Adrenal gland (tissue), 12 donors: ENCODE data around the gene ARIH2. TPM values are rescaled to one million over a fixed set of nuclear protein-coding genes. Genes with fewer than 3 reads are reported as not detected.

Experiments
- DNase-seq, 7 donors: peaks; one replicate each; pipeline ENCODE4 v3.0.0-alpha.2; 2019 to 2020
- H3K27ac ChIP-seq, 5 donors: fragments of 200-600 bp; sonication (generic) in 4 of 5; 1 replicate in 3 of 5; 2 replicates in 2 of 5; pipeline versions ENCODE4 v1.5.1 to v1.8.0; 2016 to 2020; ENCODE audit warnings: mild to moderate bottlenecking in 1 of 5
- H3K27me3 ChIP-seq: fragments of 200-600 bp; 2 replicates; pipeline ENCODE4 v1.8.0; 2021
- H3K36me3 ChIP-seq, 2 donors: fragments of 200-600 bp; replicated peaks in 1 of 2; 1 replicate in 1 of 2; 2 replicates in 1 of 2; pipeline versions ENCODE4 v1.5.1 to v1.8.0; 2018 to 2022
- H3K4me1 ChIP-seq, 2 donors: fragments of 200-600 bp; replicated peaks in 1 of 2; 1 replicate in 1 of 2; 2 replicates in 1 of 2; pipeline versions ENCODE4 v1.5.1 to v1.8.0; 2018 to 2021
- H3K4me3 ChIP-seq, 4 donors: fragments of 200-600 bp; sonication (generic) in 3 of 4; one replicate each; pipeline ENCODE4 v1.5.1; 2016 to 2018
- H3K9me3 ChIP-seq, 3 donors: fragments of 200-600 bp; sonication (generic) in 1 of 3; replicated peaks in 1 of 3; 1 replicate in 2 of 3; 2 replicates in 1 of 3; pipeline versions ENCODE4 v1.5.1 to v1.8.0; 2016 to 2021
- POLR2A ChIP-seq, 2 donors: fragments of 450-650 bp; IDR thresholded peaks; one replicate each; pipeline ENCODE4 v1.6.1; 2017; ENCODE audit warnings: antibody characterized with exemption in 2 of 2, mild to moderate bottlenecking in 2 of 2, moderate library complexity in 1 of 2
- WGBS, 4 donors: extraction: QIAGEN DNeasy Blood & Tissue Kit in 2 of 4; methylation state at CpG; one replicate each; pipeline versions ENCODE4 v1.1.5 to v1.1.7; 2013 to 2017; 5-methylcytosine and 5-hydroxymethylcytosine counted together
- intact Hi-C, 2 donors: fragments of 100-400 bp; cut with DNase I; formaldehyde crosslinking; loops; one replicate each; pipeline versions ENCODE4 v1.14.1 to v1.15.0; 2022 to 2023
- polyA plus RNA-seq, 3 donors: library from polyadenylated mRNA; stranded (reverse); fragments of 200-250 nt in 2 of 3; fragments of 350-450 nt in 1 of 3; fragmentation: Illumina TruSeq in 1 of 3; extraction: RNeasy Lipid Tissue Mini Kit (QIAGEN cat#74804) in 1 of 3; gene quantifications; one replicate each; pipeline ENCODE4 v1.2.3, GENCODE V29; 2013 to 2014
- total RNA-seq, 9 donors: library from RNA; depleted of rRNA in 4 of 9; stranded (reverse); fragments of >200 nt in 4 of 9; fragments of 120-200 nt in 1 of 9; fragmentation: NEBNext Ultra II Directional in 1 of 9; extraction: Animal tissue kit (Norgen Biotek cat#: 25700) in 1 of 9; gene quantifications; one replicate each; pipeline versions ENCODE4 v1.1.0 to v1.2.4, GENCODE V29; 2013 to 2023
- TF ChIP-seq, protein P1 (sequence below), 6 experiments: fragments of 450-650 bp in 4 of 6; fragments of 200-600 bp in 2 of 6; sonication (generic) in 1 of 6; IDR thresholded peaks; 1 replicate in 5 of 6; 2 replicates in 1 of 6; pipeline versions ENCODE4 v1.5.1 to v1.8.0; 2016 to 2021; ENCODE audit warnings: antibody characterized with exemption in 6 of 6, mild to moderate bottlenecking in 2 of 6, moderate library complexity in 1 of 6
- donor health status: healthy with polysubstance abuse.
- donor health status: Bipolar disorder and iron deficiency.
- donor health status: DM: yes; HTN: yes; CAD: no.
- donor health status: DM: no; HTN: no; CAD: no.
- donor health status: DM: no; HTN: no; CAD: no.
- donor health status: DM: yes; HTN: yes; CAD: no.

The ARIH2 gene
- total and polyA plus RNA-seq, 12 donors: 46.7 to 135 (median 83.1) TPM

DNA sequence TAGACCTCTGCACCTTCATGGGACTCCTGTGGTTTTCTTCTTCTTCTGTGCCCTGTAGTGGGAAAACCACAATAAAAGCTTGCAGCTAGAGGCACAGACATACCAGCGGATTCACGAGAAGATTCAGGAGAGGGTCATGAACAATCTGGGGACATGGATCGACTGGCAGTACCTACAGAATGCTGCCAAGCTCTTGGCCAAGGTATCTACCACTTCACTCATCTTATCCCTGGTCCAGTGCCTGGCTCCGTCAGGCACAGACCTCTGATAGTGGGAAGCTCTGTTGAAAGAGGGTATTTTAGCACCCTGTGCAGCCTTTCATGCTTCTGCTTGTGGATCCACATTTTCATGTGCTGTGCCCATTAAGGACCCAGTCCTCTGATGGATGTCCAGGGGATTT lies 61.7 kb downstream of the ARIH2 start:
- WGBS, 4 donors: 90 to 100% (median 94%) methylated on average over 4 of the region's 4 CpGs
- Histone ChIP-seq H3K9me3 (no peaks in the 10 kb centered on the region), H3K4me1 (no peaks in the 10 kb centered on the region), H3K27ac (no peak overlapping the region), H3K4me3 (no peak overlapping the region), H3K36me3 (peaks cover 0 to 81% of the 10 kb centered on the region in 2 donors), H3K27me3 (no peaks in the 10 kb centered on the region)
- TF ChIP-seq, protein P1, sequence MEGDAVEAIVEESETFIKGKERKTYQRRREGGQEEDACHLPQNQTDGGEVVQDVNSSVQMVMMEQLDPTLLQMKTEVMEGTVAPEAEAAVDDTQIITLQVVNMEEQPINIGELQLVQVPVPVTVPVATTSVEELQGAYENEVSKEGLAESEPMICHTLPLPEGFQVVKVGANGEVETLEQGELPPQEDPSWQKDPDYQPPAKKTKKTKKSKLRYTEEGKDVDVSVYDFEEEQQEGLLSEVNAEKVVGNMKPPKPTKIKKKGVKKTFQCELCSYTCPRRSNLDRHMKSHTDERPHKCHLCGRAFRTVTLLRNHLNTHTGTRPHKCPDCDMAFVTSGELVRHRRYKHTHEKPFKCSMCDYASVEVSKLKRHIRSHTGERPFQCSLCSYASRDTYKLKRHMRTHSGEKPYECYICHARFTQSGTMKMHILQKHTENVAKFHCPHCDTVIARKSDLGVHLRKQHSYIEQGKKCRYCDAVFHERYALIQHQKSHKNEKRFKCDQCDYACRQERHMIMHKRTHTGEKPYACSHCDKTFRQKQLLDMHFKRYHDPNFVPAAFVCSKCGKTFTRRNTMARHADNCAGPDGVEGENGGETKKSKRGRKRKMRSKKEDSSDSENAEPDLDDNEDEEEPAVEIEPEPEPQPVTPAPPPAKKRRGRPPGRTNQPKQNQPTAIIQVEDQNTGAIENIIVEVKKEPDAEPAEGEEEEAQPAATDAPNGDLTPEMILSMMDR (IDR thresholded peaks at IDR 0.05): no peak
- no peak for TF ChIP-seq POLR2A (IDR thresholded peaks at IDR 0.05)
- intact Hi-C loops: no loop called here
- DNase-seq: no peak

- TF ChIP-seq, protein P1 (IDR thresholded peaks at IDR 0.05): no peak
- no peak for TF ChIP-seq POLR2A (IDR thresholded peaks at IDR 0.05)
- no peak overlapping the region for H3K27ac ChIP-seq
- H3K36me3 ChIP-seq: peaks cover 0 to 63% of the 10 kb centered on the region in 2 donors
- intact Hi-C loops: no loop called here
- H3K27me3 ChIP-seq: no peaks in the 10 kb centered on the region
- H3K4me1 ChIP-seq: no peaks in the 10 kb centered on the region
- H3K4me3 ChIP-seq: no peak overlapping the region
- DNase-seq: no peak
- no peaks in the 10 kb centered on the region for H3K9me3 ChIP-seq
Measured at GRCh38 chr3:48982016-48982415, 63.4 kb downstream of the ARIH2 start.

DNA sequence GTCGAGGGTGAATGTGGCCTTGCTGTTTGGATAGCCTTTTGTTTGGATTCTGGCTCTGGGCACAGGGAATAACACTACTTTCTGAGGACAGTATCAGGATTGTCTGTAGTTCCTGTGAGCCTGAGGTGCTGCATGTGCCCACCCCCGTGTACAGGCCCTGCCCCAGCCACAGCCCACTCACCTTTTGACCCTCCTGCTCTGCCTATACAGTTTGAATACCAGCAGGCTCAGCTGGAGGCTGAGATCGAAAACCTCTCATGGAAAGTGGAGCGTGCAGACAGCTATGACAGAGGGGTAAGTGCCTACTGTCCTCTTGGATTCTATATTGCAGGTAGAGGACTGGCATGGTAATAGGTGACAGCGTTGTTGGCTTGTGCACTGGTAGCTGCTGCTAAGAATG lies 64.0 kb downstream of the ARIH2 start:
- H3K27ac ChIP-seq: no peak overlapping the region

DNA sequence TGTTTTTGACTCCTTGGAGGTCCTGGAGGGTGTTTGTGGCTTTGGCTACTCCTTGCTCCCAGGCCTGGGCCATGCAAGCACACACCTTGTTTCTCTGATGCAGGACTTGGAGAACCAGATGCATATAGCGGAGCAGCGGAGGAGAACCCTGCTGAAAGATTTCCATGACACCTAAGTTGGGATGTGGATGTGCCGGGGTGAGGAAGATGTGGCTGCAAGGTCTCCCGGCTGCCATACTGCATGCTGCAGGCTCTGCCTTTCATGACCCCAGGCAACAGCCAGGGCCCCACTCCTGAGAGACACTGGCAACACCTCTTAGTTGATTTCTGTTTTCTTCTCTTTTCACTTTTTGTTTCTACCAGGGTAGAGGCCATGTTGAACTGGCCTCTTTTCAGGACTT lies 64.5 kb downstream of the ARIH2 start:
- DNase-seq: no peak
- intact Hi-C loops: no loop called here
- WGBS, 4 donors: 94 to 100% (median 96%) methylated on average over 1 to 4 of the region's 4 CpGs
- peaks cover 0 to 57% of the 10 kb centered on the region in 2 donors for H3K36me3 ChIP-seq
- no peak overlapping the region for H3K4me3 ChIP-seq
- TF ChIP-seq, protein P1 (IDR thresholded peaks at IDR 0.05): no peak
- TF ChIP-seq POLR2A (IDR thresholded peaks at IDR 0.05): no peak
- no peaks in the 10 kb centered on the region for H3K4me1 ChIP-seq
- no peaks in the 10 kb centered on the region for H3K27me3 ChIP-seq
- no peak overlapping the region for H3K27ac ChIP-seq
- no peaks in the 10 kb centered on the region for H3K9me3 ChIP-seq

More for the DNA sequence above, 64.0 kb downstream of the ARIH2 start:
- intact Hi-C loops: no loop called here
- WGBS, 4 donors: 75 to 90% (median 81%) methylated on average over 5 of the region's 5 CpGs
- Histone ChIP-seq H3K4me3 (no peak overlapping the region), H3K27me3 (no peaks in the 10 kb centered on the region), H3K4me1 (no peaks in the 10 kb centered on the region), H3K9me3 (no peaks in the 10 kb centered on the region), H3K36me3 (peaks cover 0 to 57% of the 10 kb centered on the region in 2 donors)
- no peak for DNase-seq
- TF ChIP-seq, protein P1 (IDR thresholded peaks at IDR 0.05): no peak
- no peak for TF ChIP-seq POLR2A (IDR thresholded peaks at IDR 0.05)
